AG10803 (cell line): ENCODE data around the gene GSG1.

Experiments used
- DNase-seq: peaks from one replicate; pipeline ENCODE4 v3.0.0; 2010; ENCODE audit warnings: low read depth
- H3K4me3 ChIP-seq: 2 replicates; pipeline ENCODE4 v1.5.1; 2011; ENCODE audit warnings: mild to moderate bottlenecking, low read length, control low read depth
- TF ChIP-seq, protein P1 (sequence below): conservative IDR thresholded peaks from 2 replicates; pipeline ENCODE4 v1.5.1; 2011; ENCODE audit warnings: mild to moderate bottlenecking, low read length, control low read depth, inconsistent platforms

GSG1 gene

DNA sequence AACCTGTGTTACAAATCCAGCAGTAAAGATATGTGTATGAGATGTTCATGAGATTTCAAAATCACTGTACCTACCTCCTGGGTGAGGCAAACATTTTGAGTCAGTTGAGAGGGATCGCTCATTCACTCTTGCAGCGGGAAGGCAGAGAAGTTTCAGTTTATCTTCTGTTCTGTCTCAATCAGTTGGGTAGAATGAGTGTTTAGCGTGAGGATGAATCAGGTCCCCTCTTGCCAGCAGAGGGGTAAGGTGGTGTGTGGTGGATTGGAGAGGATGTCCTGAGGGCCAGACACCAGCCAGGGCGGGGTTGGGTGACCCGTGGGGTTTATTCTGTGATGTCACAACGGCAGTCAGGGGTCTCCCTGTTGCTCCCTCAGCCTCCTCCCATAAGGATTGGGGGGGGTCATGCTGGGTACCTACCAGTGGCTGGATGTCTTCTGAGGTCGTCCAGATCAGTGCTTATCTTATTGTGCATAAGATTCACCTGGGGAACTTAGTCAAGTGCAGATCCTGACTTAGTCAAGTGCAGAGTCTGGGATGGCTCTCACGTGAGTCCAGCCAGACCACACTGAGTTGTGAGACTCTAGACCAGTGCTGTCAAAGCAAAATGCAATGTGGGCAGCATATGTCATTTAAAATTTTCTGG is at the start of gene GSG1:
Gene GSG1 (minus strand): TSS at position 277 of the 643 bp plus-strand sequence. CDS start 155 bp downstream, at position 122.
- H3K4me3 ChIP-seq: no peak within 1 kb of the TSS
- DNase-seq: no peak
- TF ChIP-seq, protein P1, sequence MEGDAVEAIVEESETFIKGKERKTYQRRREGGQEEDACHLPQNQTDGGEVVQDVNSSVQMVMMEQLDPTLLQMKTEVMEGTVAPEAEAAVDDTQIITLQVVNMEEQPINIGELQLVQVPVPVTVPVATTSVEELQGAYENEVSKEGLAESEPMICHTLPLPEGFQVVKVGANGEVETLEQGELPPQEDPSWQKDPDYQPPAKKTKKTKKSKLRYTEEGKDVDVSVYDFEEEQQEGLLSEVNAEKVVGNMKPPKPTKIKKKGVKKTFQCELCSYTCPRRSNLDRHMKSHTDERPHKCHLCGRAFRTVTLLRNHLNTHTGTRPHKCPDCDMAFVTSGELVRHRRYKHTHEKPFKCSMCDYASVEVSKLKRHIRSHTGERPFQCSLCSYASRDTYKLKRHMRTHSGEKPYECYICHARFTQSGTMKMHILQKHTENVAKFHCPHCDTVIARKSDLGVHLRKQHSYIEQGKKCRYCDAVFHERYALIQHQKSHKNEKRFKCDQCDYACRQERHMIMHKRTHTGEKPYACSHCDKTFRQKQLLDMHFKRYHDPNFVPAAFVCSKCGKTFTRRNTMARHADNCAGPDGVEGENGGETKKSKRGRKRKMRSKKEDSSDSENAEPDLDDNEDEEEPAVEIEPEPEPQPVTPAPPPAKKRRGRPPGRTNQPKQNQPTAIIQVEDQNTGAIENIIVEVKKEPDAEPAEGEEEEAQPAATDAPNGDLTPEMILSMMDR: no peak

DNA sequence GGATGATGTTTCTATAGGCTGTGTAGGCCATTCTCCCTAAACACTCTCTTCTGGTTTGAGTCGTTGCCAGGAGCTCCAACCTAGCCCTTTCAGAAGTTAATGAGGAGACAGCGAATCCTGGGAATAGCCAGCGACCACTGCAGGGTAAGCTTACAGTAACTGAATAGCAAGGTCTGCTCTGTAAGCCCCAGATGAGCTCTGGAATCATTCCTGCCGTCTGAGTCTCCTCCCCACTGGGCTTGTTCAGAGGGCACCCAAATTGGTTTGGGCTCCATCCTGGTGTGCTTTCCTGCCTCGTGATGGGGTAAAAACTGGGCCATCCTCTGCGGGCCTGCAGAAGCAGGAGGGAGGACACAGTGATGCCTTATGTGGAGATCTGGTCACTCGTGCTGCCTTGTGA is 49.7 kb upstream of the GSG1 start:
- DNase-seq: no peak
- H3K4me3 ChIP-seq: no peak overlapping the region
- TF ChIP-seq, protein P1: no peak

DNA sequence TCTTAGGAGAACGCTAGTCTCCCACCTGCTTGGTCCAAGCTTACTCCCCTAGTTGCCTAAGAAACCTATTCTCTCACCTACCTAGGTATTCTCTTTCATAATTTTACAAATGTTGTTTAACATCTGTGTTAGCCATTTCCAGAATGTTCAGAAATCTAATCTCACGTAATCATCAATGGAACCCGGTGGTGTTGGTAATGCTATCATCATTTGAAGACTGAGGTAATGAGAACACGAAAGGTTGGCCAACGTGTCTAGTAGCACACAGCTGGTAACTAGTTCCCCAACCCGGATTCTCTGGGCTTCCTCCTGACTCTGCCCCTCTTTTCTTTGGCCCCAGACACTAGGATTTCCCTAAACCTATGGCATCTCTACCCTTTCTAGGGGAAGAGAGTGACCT is 49.3 kb upstream of the GSG1 start:
- no peak for DNase-seq
- TF ChIP-seq, protein P1: no peak
- no peak overlapping the region for H3K4me3 ChIP-seq

DNA sequence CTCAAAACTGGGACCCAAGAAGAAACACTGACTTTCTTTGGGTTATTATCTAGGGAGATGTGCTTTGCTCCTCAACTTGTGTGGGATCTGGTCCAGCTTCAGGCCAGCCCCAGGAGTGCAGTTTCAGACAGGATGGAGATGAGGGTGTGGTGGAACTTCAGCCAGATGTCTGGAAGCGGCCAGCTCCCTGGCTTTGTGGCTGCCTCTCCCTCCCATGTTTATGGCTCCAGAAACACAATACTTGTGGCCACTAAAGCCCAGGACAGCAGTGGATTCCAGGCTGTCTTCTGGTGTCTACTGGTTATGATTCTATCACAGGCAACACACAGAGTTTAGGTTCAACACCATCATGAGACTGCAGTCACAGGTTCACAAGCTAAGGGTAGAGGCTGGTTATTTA is 48.8 kb upstream of the GSG1 start:
- TF ChIP-seq, protein P1: no peak
- DNase-seq: peak; percentile 76
- no peak overlapping the region for H3K4me3 ChIP-seq

DNA sequence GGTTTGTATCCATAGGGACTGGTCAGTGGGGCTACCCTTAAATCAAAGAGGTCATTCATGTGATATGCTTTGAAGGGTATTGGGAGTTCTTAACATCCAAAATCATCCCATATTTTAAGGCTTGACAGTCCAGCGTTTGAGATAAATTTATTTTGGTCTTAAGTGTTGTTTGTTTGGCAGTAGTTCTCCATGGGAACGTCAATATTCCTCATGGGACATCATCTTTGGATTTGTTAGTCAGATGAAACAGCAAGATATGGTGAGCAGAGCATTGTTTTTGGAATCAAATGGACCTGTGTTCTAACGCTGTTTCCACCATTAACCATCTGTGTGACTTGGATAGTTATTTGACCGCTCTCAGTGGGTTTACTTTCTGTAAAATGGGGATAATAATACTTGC is 45.9 kb upstream of the GSG1 start:
- TF ChIP-seq, protein P1: no peak
- no peak overlapping the region for H3K4me3 ChIP-seq
- DNase-seq: no peak

DNA sequence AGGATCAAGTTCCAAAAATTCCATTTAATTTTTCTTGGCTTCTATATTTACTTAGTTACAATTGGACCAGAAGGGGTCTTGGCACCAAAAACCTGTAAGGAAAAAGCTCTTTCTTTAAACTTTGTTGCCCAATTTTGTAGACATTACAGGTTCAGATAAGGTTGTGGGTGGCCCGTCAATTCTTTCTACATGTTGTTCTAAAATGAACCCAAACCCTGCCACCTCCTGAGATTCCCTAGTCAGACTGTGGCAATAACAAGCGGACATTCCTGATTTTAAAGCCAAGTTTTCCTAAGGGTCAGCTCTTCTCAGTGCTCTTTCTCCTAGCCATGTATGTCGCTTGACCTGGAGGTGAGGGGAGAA is 45.0 kb upstream of the GSG1 start:
- DNase-seq: no peak
- H3K4me3 ChIP-seq: no peak overlapping the region
- TF ChIP-seq, protein P1: no peak; the same call in 1 of the 2 replicates

DNA sequence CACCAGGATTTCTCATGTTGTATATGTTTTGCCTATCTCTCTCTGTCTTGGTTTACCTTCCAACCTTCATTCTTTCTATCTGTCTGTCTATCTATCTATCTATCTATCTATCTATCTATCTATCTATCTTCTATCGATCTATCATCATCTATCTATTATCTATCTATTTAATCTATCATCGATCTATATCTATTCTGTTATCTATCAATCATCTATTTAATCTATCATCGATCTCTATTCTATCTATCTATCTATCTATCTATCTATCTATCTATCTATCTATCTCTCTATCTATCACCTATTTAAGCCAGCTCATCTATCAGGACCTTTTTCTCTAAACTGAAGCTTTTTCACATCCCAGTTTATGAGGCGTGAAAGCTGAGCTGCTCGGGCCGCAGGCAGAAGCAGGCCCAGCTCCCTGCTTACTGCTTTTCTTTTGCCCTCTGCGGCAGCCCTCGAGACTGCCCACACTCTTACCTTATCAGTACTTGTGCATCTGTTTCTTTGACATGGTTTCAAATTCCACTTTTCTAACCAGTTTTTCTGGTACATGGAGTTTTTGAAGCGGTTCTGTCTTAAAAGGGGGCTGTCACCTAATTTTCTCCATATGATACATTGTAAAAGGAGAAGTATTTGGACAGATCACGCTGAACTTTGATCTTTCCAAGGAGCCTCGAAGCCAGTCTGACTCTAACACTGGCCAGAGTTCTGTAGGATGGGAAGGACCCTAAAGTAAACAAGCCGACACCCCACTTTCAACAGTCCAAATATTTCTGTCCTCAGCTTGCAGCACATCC is 44.4 kb upstream of the GSG1 start:
- H3K4me3 ChIP-seq: no peak overlapping the region
- TF ChIP-seq, protein P1: no peak
- no peak for DNase-seq
